A673 (cell line): ENCODE results near the gene CNOT10. TPM values are rescaled to one million over a fixed set of nuclear protein-coding genes. Genes with fewer than 3 reads are reported as not detected.
A peak's percentile ranks its signal among the peaks of the same experiment; 100 is the strongest.
"Not testable (repeated sequence)": the region's sequence is repeated elsewhere in the genome, so short reads cannot be mapped to it uniquely, and the experiment has no call there.

Source experiments
- BruUV-seq: library from RNA; stranded (reverse); fragments of 400-500 nt; replicated peaks from 2 replicates; lab custom pipeline; 2021; lab: Mats Ljungman, UMichigan
- CTCF ChIA-PET: fragments of 300-600 bp; sonication (Branson Sonifier 250); formaldehyde crosslinking; loops from one replicate; lab custom pipeline; 2022; ENCODE audit warnings: antibody characterized with exemption; lab: Charles Lee
- POLR2A ChIA-PET: fragments of 300-600 bp; sonication (Branson Sonifier 250); formaldehyde crosslinking; loops from one replicate; lab custom pipeline; 2022; ENCODE audit warnings: antibody characterized with exemption; ENCODE audit not compliant: low non-redundant PET; lab: Charles Lee
- DNase-seq: peaks from one replicate; pipeline ENCODE4 v3.0.0-alpha.2; 2015; ENCODE audit warnings: low spot score
- H3K27ac ChIP-seq: fragments of 200-600 bp; sonication (generic); 2 replicates; pipeline ENCODE4 v1.5.1; 2016; ENCODE audit warnings: mixed run types, low read depth, mild to moderate bottlenecking, mixed read lengths, antibody characterized with exemption, low read length; ENCODE audit not compliant: poor library complexity, severe bottlenecking
- H3K27me3 ChIP-seq: fragments of 200-600 bp; sonication (generic); replicated peaks from 2 replicates; pipeline ENCODE4 v1.6.1; 2017; ENCODE audit warnings: mixed run types, low read depth, mild to moderate bottlenecking, mixed read lengths, antibody characterized with exemption, low read length; ENCODE audit not compliant: insufficient read depth, poor library complexity
- H3K36me3 ChIP-seq: fragments of 200-600 bp; sonication (generic); 2 replicates; pipeline ENCODE4 v1.6.1; 2016; ENCODE audit warnings: mixed run types, mild to moderate bottlenecking, mixed read lengths, antibody characterized with exemption, low read length; ENCODE audit not compliant: insufficient read depth, poor library complexity, severe bottlenecking
- H3K4me1 ChIP-seq: fragments of 200-600 bp; sonication (generic); 2 replicates; pipeline ENCODE4 v1.6.1; 2017; ENCODE audit warnings: mixed run types, mild to moderate bottlenecking, mixed read lengths, antibody characterized with exemption, low read length; ENCODE audit not compliant: insufficient read depth, poor library complexity, severe bottlenecking
- H3K4me3 ChIP-seq: fragments of 200-600 bp; sonication (generic); 2 replicates; pipeline ENCODE4 v1.5.1; 2016; ENCODE audit warnings: low read depth, mixed run types, mild to moderate bottlenecking, mixed read lengths, low read length; ENCODE audit not compliant: poor library complexity, severe bottlenecking
- H3K9me3 ChIP-seq: fragments of 200-600 bp; sonication (generic); 2 replicates; pipeline ENCODE4 v1.6.1; 2016; ENCODE audit warnings: mixed run types, low read depth, mild to moderate bottlenecking, mixed read lengths, antibody characterized with exemption, low read length; ENCODE audit not compliant: poor library complexity, severe bottlenecking
- EZH2 ChIP-seq: fragments of 200-600 bp; sonication (generic); IDR thresholded peaks from 2 replicates; pipeline ENCODE4 v1.6.1; 2017; ENCODE audit warnings: borderline replicate concordance, low read depth, mild to moderate bottlenecking, mixed read lengths, antibody characterized with exemption, low read length; ENCODE audit not compliant: poor library complexity, severe bottlenecking
- intact Hi-C: fragments of 100-400 bp; cut with micrococcal nuclease; formaldehyde crosslinking; loops from one replicate; pipeline ENCODE4 v1.10.0; 2022; ENCODE audit not compliant: unreplicated experiment
- total RNA-seq: library from RNA; stranded (reverse); gene quantifications from 2 replicates; pipeline ENCODE4 v1.2.3, GENCODE V29; 2021
- TF ChIP-seq, protein P1 (sequence below): fragments of 300-800, 200-600 bp; sonication (generic); conservative IDR thresholded peaks from 2 replicates; pipeline ENCODE4 v1.5.1; 2017; ENCODE audit warnings: low read depth, mild to moderate bottlenecking, antibody characterized with exemption, low read length, moderate library complexity, mixed read lengths

Gene CNOT10
- total RNA-seq, 1 experiment from 2014 or later, result 47.8 TPM

DNA sequence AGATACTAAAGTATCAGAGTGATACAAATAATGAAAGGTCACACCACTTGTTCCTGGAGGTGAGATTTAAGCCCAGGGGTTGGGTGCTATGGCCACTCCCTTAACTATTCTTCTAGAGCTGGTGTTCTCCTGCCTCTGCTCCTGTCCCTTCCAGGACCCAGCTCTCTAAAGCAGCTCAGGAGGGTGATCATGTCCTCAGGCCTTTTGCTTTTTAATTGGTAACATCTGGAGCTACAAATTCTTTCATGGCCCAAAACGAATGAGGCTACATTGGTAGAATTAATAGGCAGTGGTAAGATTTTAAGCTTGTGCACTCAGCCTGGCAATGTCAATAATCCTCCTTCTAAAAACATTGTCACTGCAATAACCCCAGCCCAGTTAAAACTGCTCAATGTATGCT is 38.2 kb upstream of the CNOT10 start:
- Histone ChIP-seq H3K4me1 (no peaks in the 10 kb centered on the region), H3K4me3 (no peak overlapping the region), H3K9me3 (no peaks in the 10 kb centered on the region), H3K27me3 (no peaks in the 10 kb centered on the region), H3K36me3 (no peaks in the 10 kb centered on the region), H3K27ac (no peak overlapping the region)
- intact Hi-C loops, result no loop called here
- ChIA-PET POLR2A (no interaction called here), CTCF (interaction anchor here (0.5 kb wide), 1 partner anchor 292 kb away, joined by 3 read pairs; no protein-coding TSS in a partner anchor)
- BruUV-seq, result no TSS peak
- TF ChIP-seq, protein P1, sequence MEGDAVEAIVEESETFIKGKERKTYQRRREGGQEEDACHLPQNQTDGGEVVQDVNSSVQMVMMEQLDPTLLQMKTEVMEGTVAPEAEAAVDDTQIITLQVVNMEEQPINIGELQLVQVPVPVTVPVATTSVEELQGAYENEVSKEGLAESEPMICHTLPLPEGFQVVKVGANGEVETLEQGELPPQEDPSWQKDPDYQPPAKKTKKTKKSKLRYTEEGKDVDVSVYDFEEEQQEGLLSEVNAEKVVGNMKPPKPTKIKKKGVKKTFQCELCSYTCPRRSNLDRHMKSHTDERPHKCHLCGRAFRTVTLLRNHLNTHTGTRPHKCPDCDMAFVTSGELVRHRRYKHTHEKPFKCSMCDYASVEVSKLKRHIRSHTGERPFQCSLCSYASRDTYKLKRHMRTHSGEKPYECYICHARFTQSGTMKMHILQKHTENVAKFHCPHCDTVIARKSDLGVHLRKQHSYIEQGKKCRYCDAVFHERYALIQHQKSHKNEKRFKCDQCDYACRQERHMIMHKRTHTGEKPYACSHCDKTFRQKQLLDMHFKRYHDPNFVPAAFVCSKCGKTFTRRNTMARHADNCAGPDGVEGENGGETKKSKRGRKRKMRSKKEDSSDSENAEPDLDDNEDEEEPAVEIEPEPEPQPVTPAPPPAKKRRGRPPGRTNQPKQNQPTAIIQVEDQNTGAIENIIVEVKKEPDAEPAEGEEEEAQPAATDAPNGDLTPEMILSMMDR, result no peak
- no peak for TF ChIP-seq EZH2
- peak; percentile 12 for DNase-seq

DNA sequence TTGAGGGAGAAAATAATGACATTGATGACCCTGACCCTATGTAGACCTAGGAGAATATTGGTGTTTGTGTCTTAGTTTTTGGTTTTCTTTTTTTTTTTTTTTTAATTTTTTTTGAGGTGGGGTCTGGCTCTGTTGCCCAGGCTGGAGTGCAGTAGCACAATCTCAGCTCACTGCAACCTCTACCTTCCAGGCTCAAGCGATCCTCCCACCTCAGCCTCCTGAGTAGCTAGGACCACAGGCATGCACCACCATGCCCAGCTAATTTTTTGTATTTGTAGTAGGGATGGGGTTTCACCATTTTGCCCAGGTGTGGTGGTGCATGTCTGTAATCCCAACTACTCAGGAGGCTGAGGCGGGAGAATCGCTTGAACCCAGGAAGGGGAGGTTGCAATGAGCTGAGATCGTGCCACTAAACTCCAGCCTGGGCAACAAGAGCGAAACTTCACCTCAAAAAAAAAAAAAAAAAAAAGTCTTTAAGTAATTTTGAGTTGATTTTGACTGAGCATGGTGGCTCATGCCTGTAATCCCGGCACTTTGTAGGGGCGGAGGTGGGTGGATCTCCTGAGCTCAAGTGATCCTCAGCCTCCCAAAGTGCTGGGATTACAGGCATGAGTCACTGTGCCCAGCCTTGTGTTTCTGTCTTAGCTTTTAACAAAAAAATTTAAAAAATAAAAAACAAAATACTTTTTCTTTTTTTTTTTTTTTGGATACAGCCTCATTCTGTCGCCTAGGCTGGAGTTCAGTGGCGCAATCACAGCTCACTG is 32.5 kb upstream of the CNOT10 start:
- DNase-seq, BruUV-seq, H3K27me3 ChIP-seq, intact Hi-C loops, H3K4me1 ChIP-seq, H3K4me3 ChIP-seq, H3K36me3 ChIP-seq, H3K9me3 ChIP-seq, H3K27ac ChIP-seq, CTCF ChIA-PET: not testable (repeated sequence)
- POLR2A ChIA-PET, result interaction anchor here (0.6 kb wide), 1 partner anchor 10 kb away, joined by 5 read pairs; no protein-coding TSS in a partner anchor

DNA sequence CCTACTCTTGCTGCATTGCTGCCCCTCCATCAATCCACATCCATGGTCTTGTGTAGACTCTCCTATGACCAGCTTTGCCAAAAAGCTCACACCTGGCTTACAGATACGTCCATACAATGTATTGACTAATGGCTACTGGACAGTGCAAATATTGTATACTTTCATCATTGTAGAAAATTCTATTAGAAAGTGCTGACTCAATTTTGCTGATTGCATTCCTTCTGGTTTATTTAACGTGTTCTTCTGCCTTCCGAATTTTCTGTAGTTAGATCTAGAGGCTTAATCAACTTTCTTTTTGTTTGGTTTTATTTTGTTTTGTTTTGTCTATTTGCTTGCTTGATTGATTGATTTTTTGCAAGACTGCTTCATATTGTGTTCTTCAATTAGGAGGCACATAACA is 29.8 kb upstream of the CNOT10 start:
- no peak overlapping the region for H3K4me3 ChIP-seq
- POLR2A ChIA-PET, result no interaction called here
- no peak overlapping the region for H3K27ac ChIP-seq
- intact Hi-C loops, result no loop called here
- BruUV-seq, result no TSS peak
- H3K36me3 ChIP-seq, result no peaks in the 10 kb centered on the region
- CTCF ChIA-PET, result no interaction called here
- no peak for DNase-seq
- TF ChIP-seq, protein P1, result no peak
- no peak for TF ChIP-seq EZH2
- H3K9me3 ChIP-seq, result no peaks in the 10 kb centered on the region
- no peaks in the 10 kb centered on the region for H3K4me1 ChIP-seq
- no peaks in the 10 kb centered on the region for H3K27me3 ChIP-seq

DNA sequence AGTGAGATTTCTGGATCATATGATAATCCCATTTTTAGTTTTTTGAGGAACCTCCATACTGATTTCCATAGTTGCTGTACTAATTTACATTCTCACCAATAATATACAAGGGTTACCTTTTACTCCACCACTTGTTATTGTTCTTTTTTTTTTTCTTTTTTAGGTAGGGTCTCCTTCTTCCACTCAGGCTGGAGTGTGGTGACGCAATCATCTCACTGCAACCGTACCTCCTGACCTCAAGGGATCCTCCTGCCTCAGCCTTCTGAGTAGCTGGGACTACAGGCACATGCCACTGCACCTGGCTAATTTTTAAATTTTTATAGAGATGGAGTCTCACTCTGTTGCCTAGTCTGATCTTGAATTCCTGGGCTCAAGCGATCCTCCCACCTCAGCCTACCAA is 24.4 kb upstream of the CNOT10 start:
- H3K27ac ChIP-seq, result no peak overlapping the region
- no peaks in the 10 kb centered on the region for H3K9me3 ChIP-seq
- CTCF ChIA-PET, result no interaction called here
- H3K27me3 ChIP-seq, result no peaks in the 10 kb centered on the region
- H3K4me1 ChIP-seq, result no peaks in the 10 kb centered on the region
- H3K36me3 ChIP-seq, result no peaks in the 10 kb centered on the region
- TF ChIP-seq, protein P1, result no peak
- TF ChIP-seq EZH2, result no peak
- intact Hi-C loops, result no loop called here
- POLR2A ChIA-PET, result no interaction called here
- BruUV-seq, result no TSS peak
- H3K4me3 ChIP-seq, result no peak overlapping the region
- no peak for DNase-seq
